Keratinocyte (primary cell): ENCODE data around the gene LRRC75B. TPM values are rescaled to one million over a fixed set of nuclear protein-coding genes. Genes with fewer than 3 reads are reported as not detected.
A peak's percentile ranks its signal among the peaks of the same experiment; 100 is the strongest.

Experiments used
- DNase-seq: peaks from one replicate; pipeline ENCODE4 v3.0.0-alpha.2; 2011; ENCODE audit warnings: low read depth, missing footprints, low spot score
- FAIRE-seq: peaks from 2 replicates; lab custom pipeline; 2011; peaks lifted over from hg19 to GRCh38; lab: Jason Lieb, UNC
- H2AFZ ChIP-seq: 2 replicates; pipeline ENCODE4 v1.6.0; 2012; ENCODE audit warnings: low read length, control low read depth, inconsistent platforms; ENCODE audit not compliant: control insufficient read depth
- H3K27ac ChIP-seq: 2 replicates; pipeline ENCODE4 v1.5.1; 2011; ENCODE audit warnings: low read length; ENCODE audit not compliant: control insufficient read depth, insufficient read depth
- H3K27me3 ChIP-seq: 3 replicates; pipeline ENCODE4 v1.6.0; 2011; ENCODE audit warnings: low read length; ENCODE audit not compliant: control insufficient read depth, insufficient read depth; ENCODE audit errors: extremely low read depth
- H3K36me3 ChIP-seq, 2 experiments: 2 replicates in 1 of 2; 3 replicates in 1 of 2; pipeline ENCODE4 v1.5.1; 2011; ENCODE audit warnings: low read length in 2 of 2, mild to moderate bottlenecking in 1 of 2; ENCODE audit not compliant: control insufficient read depth in 2 of 2, insufficient read depth in 2 of 2; ENCODE audit errors: extremely low read depth in 1 of 2
- H3K4me1 ChIP-seq: 3 replicates; pipeline ENCODE4 v1.5.1; 2011; ENCODE audit warnings: low read length; ENCODE audit not compliant: control insufficient read depth, insufficient read depth; ENCODE audit errors: extremely low read depth
- H3K4me2 ChIP-seq: 3 replicates; pipeline ENCODE4 v1.6.0; 2011; ENCODE audit warnings: low read depth, low read length; ENCODE audit not compliant: control insufficient read depth, insufficient read depth; ENCODE audit errors: extremely low read depth
- H3K4me3 ChIP-seq, 3 experiments: fragments of 200-600 bp in 1 of 3; sonication (generic) in 1 of 3; 2 replicates in 2 of 3; 3 replicates in 1 of 3; pipeline ENCODE4 v1.5.1; 2011 to 2016; ENCODE audit warnings: low read length in 3 of 3, mild to moderate bottlenecking in 3 of 3, control low read depth in 2 of 3, inconsistent platforms in 1 of 3, low read depth in 1 of 3, mixed read lengths in 1 of 3, mixed run types in 1 of 3, moderate library complexity in 1 of 3; ENCODE audit not compliant: control insufficient read depth in 2 of 3, insufficient read depth in 2 of 3; ENCODE audit errors: extremely low read depth in 1 of 3
- H3K79me2 ChIP-seq: 2 replicates; pipeline ENCODE4 v1.6.0; 2012; ENCODE audit warnings: low read length; ENCODE audit not compliant: control insufficient read depth, insufficient read depth
- H3K9ac ChIP-seq: 3 replicates; pipeline ENCODE4 v1.6.0; 2011; ENCODE audit warnings: low read length; ENCODE audit not compliant: control insufficient read depth, insufficient read depth; ENCODE audit errors: extremely low read depth
- H3K9me1 ChIP-seq: 3 replicates; pipeline ENCODE4 v1.6.0; 2011; ENCODE audit warnings: low read length; ENCODE audit not compliant: control insufficient read depth, insufficient read depth; ENCODE audit errors: extremely low read depth
- H3K9me3 ChIP-seq: 2 replicates; pipeline ENCODE4 v1.5.1; 2012; ENCODE audit warnings: low read depth, low read length; ENCODE audit not compliant: control insufficient read depth
- H4K20me1 ChIP-seq: 3 replicates; pipeline ENCODE4 v1.6.0; 2011; ENCODE audit warnings: low read length; ENCODE audit not compliant: control insufficient read depth, insufficient read depth; ENCODE audit errors: extremely low read depth
- CTCF ChIP-seq, 3 experiments: IDR thresholded peaks in 1 of 3; conservative IDR thresholded peaks in 1 of 3; optimal IDR thresholded peaks in 1 of 3; 2 replicates in 2 of 3; 3 replicates in 1 of 3; pipeline versions ENCODE3 to v1.5.1; 2011; ENCODE audit warnings: low read length in 3 of 3, mild to moderate bottlenecking in 3 of 3, moderate library complexity in 2 of 3, control low read depth in 1 of 3, inconsistent platforms in 1 of 3; ENCODE audit not compliant: insufficient read depth in 2 of 3; ENCODE audit errors: extremely low read depth in 1 of 3
- EZH2 ChIP-seq: IDR thresholded peaks from one replicate; pipeline ENCODE4 v1.6.1; 2012; ENCODE audit warnings: inconsistent platforms, mild to moderate bottlenecking, low read length, moderate library complexity
- dilution Hi-C: fragments of 300-500 bp; cut with MboI; formaldehyde crosslinking; loops from one replicate; pipeline ENCODE4 v1.7.0; 2020; ENCODE audit warnings: low sequenced_read_pairs; ENCODE audit not compliant: extremely low pct_ligation_motif_present
- polyA plus RNA-seq, 5 experiments: library from polyadenylated mRNA; depleted of rRNA in 3 of 5; stranded (reverse) in 3 of 5; stranded (forward) in 1 of 5; unstranded in 1 of 5; fragments of >200 nt; gene quantifications; 1 replicate in 1 of 5; 2 replicates in 3 of 5; 3 replicates in 1 of 5; pipeline versions ENCODE4 v1.2.1 to v1.2.3, GENCODE V29; 2011 to 2012; ENCODE audit warnings: missing spikeins in 2 of 5, low read depth in 1 of 5, low replicate concordance in 1 of 5

The LRRC75B gene
- polyA plus RNA-seq, 1 donor (not counting 4 experiments of a cell fraction or from before 2014, with no cell fraction given) = 4.3 TPM

GRCh38 chr22:24578355-24579257, 14.3 kb downstream of the LRRC75B start:
- peak overlapping the region; percentile 64 for H3K9ac ChIP-seq
- DNase-seq = peak; percentile 92
- FAIRE-seq = peak; percentile 98

GRCh38 chr22:24576778-24577177, 16.1 kb downstream of the LRRC75B start:
- Histone ChIP-seq H3K4me1 (peaks cover 34% of the 10 kb centered on the region), H3K4me3 (no peak overlapping the region), H3K9ac (peak overlapping the region; percentile 10), H3K4me2 (no peak overlapping the region), H3K9me1 (no peaks in the 10 kb centered on the region), H3K27me3 (no peaks in the 10 kb centered on the region), H3K36me3 (peaks cover 6 to 19% of the 10 kb centered on the region in 2 experiments), H2AFZ (no peak overlapping the region), H3K27ac (peak overlapping the region; percentile 52), H3K9me3 (no peaks in the 10 kb centered on the region), H3K79me2 (no peaks in the 10 kb centered on the region), H4K20me1 (no peaks in the 10 kb centered on the region)
- FAIRE-seq (no peak), DNase-seq (no peak)
- dilution Hi-C loops = no loop called here
- no peak for TF ChIP-seq EZH2
- TF ChIP-seq CTCF (optimal IDR thresholded peaks at IDR 0.05 in 1 of 3, IDR thresholded peaks at IDR 0.05 in 1 of 3, conservative IDR thresholded peaks at IDR 0.05 in 1 of 3; ENCODE audit: extremely low read depth in 1 of 3, insufficient read depth in 2 of 3, low read length in 3 of 3) = no peak

More at GRCh38 chr22:24578355-24579257, 14.3 kb downstream of the LRRC75B start:
- H3K9me1 ChIP-seq = no peaks in the 10 kb centered on the region
- peak overlapping the region in 1 of 3 experiments; percentile 29 for H3K4me3 ChIP-seq
- no peaks in the 10 kb centered on the region for H3K79me2 ChIP-seq
- TF ChIP-seq CTCF (optimal IDR thresholded peaks at IDR 0.05 in 1 of 3, IDR thresholded peaks at IDR 0.05 in 1 of 3, conservative IDR thresholded peaks at IDR 0.05 in 1 of 3; ENCODE audit: extremely low read depth in 1 of 3, insufficient read depth in 2 of 3, low read length in 3 of 3) (no peak), EZH2 (no peak)
- peak overlapping the region; percentile 99 for H3K27ac ChIP-seq
- dilution Hi-C loops = no loop called here
- peak overlapping the region; percentile 47 for H2AFZ ChIP-seq
- H3K27me3 ChIP-seq = no peaks in the 10 kb centered on the region
- H3K4me1 ChIP-seq = peaks cover 38% of the 10 kb centered on the region
- H3K36me3 ChIP-seq = peaks cover under 1 to 9% of the 10 kb centered on the region in 2 experiments
- H3K4me2 ChIP-seq = peak overlapping the region; percentile 69
- H4K20me1 ChIP-seq = no peaks in the 10 kb centered on the region
- no peaks in the 10 kb centered on the region for H3K9me3 ChIP-seq
